MCF 10A (cell line): ENCODE measurements around the gene NPIPB8. TPM values are rescaled to one million over a fixed set of nuclear protein-coding genes. Genes with fewer than 3 reads are reported as not detected.
"Not testable (repeated sequence)": the region's sequence is repeated elsewhere in the genome, so short reads cannot be mapped to it uniquely, and the experiment has no call there.

Experiments
- Bru-seq: library from RNA; stranded (reverse); fragments of 400-500 nt; gene quantifications from one replicate; lab custom pipeline; 2021; lab: Mats Ljungman, UMichigan
- BruChase-seq, 2 experiments: library from RNA; stranded (reverse); fragments of 400-500 nt; gene quantifications; one replicate each; lab custom pipeline; 2021; lab: Mats Ljungman, UMichigan
- BruUV-seq: library from RNA; stranded (reverse); fragments of 400-500 nt; replicated peaks from 2 replicates; lab custom pipeline; 2021; lab: Mats Ljungman, UMichigan
- CTCF ChIA-PET: fragments of 300-600 bp; sonication (Branson Sonifier 250); formaldehyde crosslinking; extraction: SDS; loops from one replicate; lab custom pipeline; 2021; ENCODE audit warnings: antibody characterized with exemption, inconsistent platforms; lab: Yijun Ruan, JAX
- POLR2A ChIA-PET: fragments of 300-600, 350-650 bp; sonication (Branson Sonifier 250); formaldehyde crosslinking; extraction: SDS; loops from one replicate; lab custom pipeline; 2020; ENCODE audit warnings: antibody characterized with exemption, inconsistent platforms; lab: Yijun Ruan, JAX
- DNase-seq: peaks from one replicate; pipeline ENCODE4 v3.0.0-alpha.2; 2018; ENCODE audit not compliant: unreplicated experiment
- H3K27ac Mint-ChIP-seq: one replicate; pipeline ENCODE4 v1.8.0; 2022; ENCODE audit warnings: mild to moderate bottlenecking, low read depth, mixed read lengths; ENCODE audit not compliant: unreplicated experiment
- H3K27me3 Mint-ChIP-seq: one replicate; pipeline ENCODE4 v1.8.0; 2022; ENCODE audit warnings: mixed read lengths; ENCODE audit not compliant: insufficient read depth, unreplicated experiment
- H3K36me3 Mint-ChIP-seq: one replicate; pipeline ENCODE4 v1.8.0; 2022; ENCODE audit warnings: mild to moderate bottlenecking, moderate library complexity, mixed read lengths; ENCODE audit not compliant: insufficient read depth, unreplicated experiment
- H3K4me1 Mint-ChIP-seq: one replicate; pipeline ENCODE4 v1.8.0; 2022; ENCODE audit warnings: mixed read lengths; ENCODE audit not compliant: insufficient read depth, unreplicated experiment
- H3K4me3 Mint-ChIP-seq: one replicate; pipeline ENCODE4 v1.8.0; 2022; ENCODE audit warnings: mild to moderate bottlenecking, moderate library complexity, mixed read lengths; ENCODE audit not compliant: unreplicated experiment
- H3K9me3 Mint-ChIP-seq: one replicate; pipeline ENCODE4 v1.8.0; 2022; ENCODE audit warnings: mixed read lengths; ENCODE audit not compliant: unreplicated experiment
- intact Hi-C: fragments of 100-400 bp; cut with micrococcal nuclease; formaldehyde crosslinking; loops from 2 replicates; pipeline ENCODE4 v1.14.1; 2022
- long read RNA-seq: library from polyadenylated mRNA; stranded (forward); transcript quantifications from one replicate; pipeline ENCODE4 v2.0.0, GENCODE V29; 2022
- total RNA-seq: library from RNA; stranded (reverse); gene quantifications from 2 replicates; pipeline ENCODE4 v1.2.3, GENCODE V29; 2022
- TF ChIP-seq, protein P1 (sequence below): fragments of 200-600 bp; IDR thresholded peaks from one replicate; pipeline ENCODE4 v1.8.0; 2022; ENCODE audit warnings: antibody characterized with exemption, mild to moderate bottlenecking; ENCODE audit not compliant: unreplicated experiment

The NPIPB8 gene
- total RNA-seq (not detected in 2 replicates), Bru-seq, nascent RNA (percentile 20 among the genes with signal in this experiment), BruChase-seq, experiment 1, labeled RNA remaining after a 6-hour chase (percentile 34 among the genes with signal in this experiment), BruChase-seq, experiment 2, labeled RNA remaining after a 2-hour chase (percentile 31 among the genes with signal in this experiment)
- long read RNA-seq, result 0 reads

DNA sequence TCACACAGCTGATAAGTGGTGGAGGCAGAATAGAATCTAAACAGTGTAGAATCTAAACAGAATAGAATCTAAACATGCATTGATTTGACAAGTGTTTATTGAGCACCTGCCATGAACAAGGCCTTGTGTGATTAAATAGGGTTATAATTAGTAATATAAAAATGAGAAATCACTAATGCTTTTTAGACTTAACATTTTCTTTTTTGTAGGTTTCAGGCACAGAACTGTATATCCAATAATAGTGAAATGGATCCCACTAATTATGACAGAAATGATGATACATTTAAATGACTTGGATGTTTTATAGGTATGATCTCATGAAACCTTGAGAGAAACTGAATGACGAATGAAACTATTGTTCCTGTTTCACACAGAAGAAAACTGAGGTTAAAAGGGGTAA, at the start of gene NPIPB8:
Gene NPIPB8, plus strand, starts transcription at position 301 of the 400 bp plus-strand sequence. CDS start 296 bp downstream, outside the sequence.
- H3K27ac Mint-ChIP-seq, result peak within 1 kb of the TSS; percentile 69
- H3K4me3 Mint-ChIP-seq, H3K36me3 Mint-ChIP-seq, CTCF ChIA-PET, intact Hi-C loops, H3K4me1 Mint-ChIP-seq, DNase-seq, H3K27me3 Mint-ChIP-seq, POLR2A ChIA-PET, H3K9me3 Mint-ChIP-seq: not testable (repeated sequence)
- TSS peak; percentile 34 for BruUV-seq

DNA sequence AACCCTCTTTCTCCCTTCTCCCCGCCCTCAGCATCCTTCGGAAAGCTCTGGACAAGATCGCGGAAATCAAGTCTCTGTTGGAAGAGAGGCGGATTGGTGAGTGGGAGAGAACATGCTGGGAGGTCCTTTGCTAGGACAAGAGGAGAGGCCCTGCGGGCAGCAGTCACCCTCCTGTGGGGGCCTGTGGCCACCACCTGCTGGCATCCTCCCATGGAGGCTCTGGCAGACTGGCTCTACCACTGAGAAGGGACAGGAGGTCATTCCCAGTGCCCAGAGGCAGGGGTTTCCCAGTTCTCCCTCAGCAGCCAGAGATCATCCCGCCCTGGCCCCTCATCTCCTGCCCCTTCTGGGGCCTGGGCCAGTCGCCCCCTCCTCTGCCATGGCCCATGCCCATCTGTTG, 48.8 kb upstream of the NPIPB8 start:
- TF ChIP-seq, protein P1, sequence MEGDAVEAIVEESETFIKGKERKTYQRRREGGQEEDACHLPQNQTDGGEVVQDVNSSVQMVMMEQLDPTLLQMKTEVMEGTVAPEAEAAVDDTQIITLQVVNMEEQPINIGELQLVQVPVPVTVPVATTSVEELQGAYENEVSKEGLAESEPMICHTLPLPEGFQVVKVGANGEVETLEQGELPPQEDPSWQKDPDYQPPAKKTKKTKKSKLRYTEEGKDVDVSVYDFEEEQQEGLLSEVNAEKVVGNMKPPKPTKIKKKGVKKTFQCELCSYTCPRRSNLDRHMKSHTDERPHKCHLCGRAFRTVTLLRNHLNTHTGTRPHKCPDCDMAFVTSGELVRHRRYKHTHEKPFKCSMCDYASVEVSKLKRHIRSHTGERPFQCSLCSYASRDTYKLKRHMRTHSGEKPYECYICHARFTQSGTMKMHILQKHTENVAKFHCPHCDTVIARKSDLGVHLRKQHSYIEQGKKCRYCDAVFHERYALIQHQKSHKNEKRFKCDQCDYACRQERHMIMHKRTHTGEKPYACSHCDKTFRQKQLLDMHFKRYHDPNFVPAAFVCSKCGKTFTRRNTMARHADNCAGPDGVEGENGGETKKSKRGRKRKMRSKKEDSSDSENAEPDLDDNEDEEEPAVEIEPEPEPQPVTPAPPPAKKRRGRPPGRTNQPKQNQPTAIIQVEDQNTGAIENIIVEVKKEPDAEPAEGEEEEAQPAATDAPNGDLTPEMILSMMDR, result no peak
- peaks cover 7% of the 10 kb centered on the region for H3K4me1 Mint-ChIP-seq
- ChIA-PET CTCF (no interaction called here), POLR2A (no interaction called here)
- no peaks in the 10 kb centered on the region for H3K9me3 Mint-ChIP-seq
- H3K4me3 Mint-ChIP-seq, result no peak overlapping the region
- H3K27me3 Mint-ChIP-seq, result no peaks in the 10 kb centered on the region
- intact Hi-C loops, result no loop called here
- H3K27ac Mint-ChIP-seq, result no peak overlapping the region
- DNase-seq, result no peak
- peaks cover 32% of the 10 kb centered on the region for H3K36me3 Mint-ChIP-seq
- BruUV-seq, result no TSS peak

DNA sequence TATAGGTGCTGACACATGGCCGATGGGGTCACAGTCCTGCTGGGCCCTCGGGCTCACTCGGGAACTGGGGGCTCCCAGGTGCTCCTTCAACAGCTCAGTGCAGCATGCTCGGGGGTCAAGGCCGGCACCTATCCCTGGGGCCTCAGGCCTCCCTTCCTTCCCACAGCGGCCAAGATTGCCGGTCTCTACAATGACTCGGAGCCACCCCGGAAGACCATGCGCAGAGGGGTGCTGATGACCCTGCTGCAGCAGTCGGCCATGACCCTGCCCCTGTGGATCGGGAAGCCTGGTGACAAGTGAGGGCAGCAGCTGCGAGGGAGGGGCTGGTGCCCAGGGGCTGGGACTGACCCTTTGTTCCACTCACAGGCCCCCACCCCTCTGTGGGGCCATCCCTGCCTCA, 47.9 kb upstream of the NPIPB8 start:
- no TSS peak for BruUV-seq
- TF ChIP-seq, protein P1, result no peak
- intact Hi-C loops, result no loop called here
- no peaks in the 10 kb centered on the region for H3K9me3 Mint-ChIP-seq
- H3K4me1 Mint-ChIP-seq, result peaks cover 7% of the 10 kb centered on the region
- CTCF ChIA-PET, result no interaction called here
- H3K4me3 Mint-ChIP-seq, result no peak overlapping the region
- DNase-seq, result no peak
- H3K27me3 Mint-ChIP-seq, result no peaks in the 10 kb centered on the region
- POLR2A ChIA-PET, result no interaction called here
- no peak overlapping the region for H3K27ac Mint-ChIP-seq
- peaks cover 23% of the 10 kb centered on the region for H3K36me3 Mint-ChIP-seq

DNA sequence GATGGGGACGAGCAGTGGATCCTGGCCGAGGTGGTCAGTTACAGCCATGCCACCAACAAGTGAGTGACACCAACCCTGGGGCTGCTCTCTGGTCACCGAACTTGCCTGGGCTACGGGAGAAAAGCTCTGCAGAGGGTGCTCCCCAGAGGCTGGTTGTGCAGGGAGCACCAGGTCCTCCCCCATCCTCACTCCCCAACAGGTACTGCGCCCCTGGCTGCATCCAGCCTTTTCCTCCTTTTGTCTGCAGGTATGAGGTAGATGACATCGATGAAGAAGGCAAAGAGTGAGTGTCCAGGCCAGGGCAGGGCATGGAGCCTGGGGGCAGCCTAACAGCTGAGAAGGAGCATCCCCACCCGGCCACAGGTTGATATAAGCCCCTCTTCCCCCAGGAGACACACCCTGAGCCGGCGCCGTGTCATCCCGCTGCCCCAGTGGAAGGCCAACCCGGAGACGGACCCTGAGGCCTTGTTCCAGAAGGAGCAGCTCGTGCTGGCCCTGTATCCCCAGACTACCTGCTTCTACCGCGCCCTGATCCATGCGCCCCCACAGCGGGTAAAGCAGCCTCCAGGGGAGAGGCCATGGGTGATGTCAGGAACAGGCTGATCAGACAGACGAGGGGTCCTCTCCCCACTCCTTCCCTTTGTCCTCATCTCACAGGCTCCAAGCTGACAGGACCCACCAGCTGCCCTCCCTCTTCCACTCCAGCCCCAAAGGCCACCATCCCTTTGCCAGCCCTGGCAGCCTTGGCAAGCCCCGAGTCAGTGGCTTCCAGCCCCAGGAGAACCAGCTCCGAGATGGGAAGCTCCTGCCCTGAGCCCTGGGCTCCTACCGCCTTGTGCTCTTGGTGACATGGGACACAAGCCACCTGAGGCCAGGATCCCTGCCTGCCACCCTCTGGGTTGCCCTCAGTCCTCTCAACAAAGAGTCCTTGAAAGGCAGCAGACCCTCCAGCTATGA, 47.2 kb upstream of the NPIPB8 start:
- H3K4me3 Mint-ChIP-seq, result no peak overlapping the region
- ChIA-PET POLR2A (no interaction called here), CTCF (interaction anchor here (0.8 to 2.0 kb wide), 2 partner anchors 26 to 37 kb away, joined by 3 to 6 read pairs; partner anchors contain the start of gene SGF29)
- H3K27ac Mint-ChIP-seq, result no peak overlapping the region
- no TSS peak for BruUV-seq
- TF ChIP-seq, protein P1, result no peak
- intact Hi-C loops, result no loop called here
- H3K36me3 Mint-ChIP-seq, result peaks cover 18% of the 10 kb centered on the region
- peaks cover 7% of the 10 kb centered on the region for H3K4me1 Mint-ChIP-seq
- H3K9me3 Mint-ChIP-seq, result no peaks in the 10 kb centered on the region
- no peaks in the 10 kb centered on the region for H3K27me3 Mint-ChIP-seq
- no peak for DNase-seq
